Measurements from ENCODE around the gene LRTM2.

Gene LRTM2

DNA sequence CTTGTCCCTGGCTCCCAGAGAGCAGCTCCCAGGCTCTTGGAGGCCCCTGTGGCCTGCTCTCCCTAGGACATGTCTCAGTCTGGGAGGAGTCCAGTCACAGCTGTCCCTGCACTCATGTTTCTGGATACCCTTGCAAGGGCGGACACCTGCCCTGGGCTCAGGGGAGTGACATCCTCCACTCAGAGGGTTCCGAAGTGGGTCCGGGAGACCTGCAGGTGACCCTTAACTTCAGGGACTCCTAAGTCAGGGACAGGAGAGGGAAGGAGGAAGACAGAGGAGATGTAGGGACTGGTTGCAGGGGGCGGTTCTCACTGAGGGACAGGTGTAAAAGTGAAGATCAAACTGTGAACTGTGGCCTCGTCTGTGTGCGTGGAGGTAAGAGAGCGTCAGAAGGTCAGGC lies 60.5 kb downstream of the LRTM2 start:
- TF ChIP-seq, protein P1, sequence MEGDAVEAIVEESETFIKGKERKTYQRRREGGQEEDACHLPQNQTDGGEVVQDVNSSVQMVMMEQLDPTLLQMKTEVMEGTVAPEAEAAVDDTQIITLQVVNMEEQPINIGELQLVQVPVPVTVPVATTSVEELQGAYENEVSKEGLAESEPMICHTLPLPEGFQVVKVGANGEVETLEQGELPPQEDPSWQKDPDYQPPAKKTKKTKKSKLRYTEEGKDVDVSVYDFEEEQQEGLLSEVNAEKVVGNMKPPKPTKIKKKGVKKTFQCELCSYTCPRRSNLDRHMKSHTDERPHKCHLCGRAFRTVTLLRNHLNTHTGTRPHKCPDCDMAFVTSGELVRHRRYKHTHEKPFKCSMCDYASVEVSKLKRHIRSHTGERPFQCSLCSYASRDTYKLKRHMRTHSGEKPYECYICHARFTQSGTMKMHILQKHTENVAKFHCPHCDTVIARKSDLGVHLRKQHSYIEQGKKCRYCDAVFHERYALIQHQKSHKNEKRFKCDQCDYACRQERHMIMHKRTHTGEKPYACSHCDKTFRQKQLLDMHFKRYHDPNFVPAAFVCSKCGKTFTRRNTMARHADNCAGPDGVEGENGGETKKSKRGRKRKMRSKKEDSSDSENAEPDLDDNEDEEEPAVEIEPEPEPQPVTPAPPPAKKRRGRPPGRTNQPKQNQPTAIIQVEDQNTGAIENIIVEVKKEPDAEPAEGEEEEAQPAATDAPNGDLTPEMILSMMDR (conservative IDR thresholded peaks at IDR 0.05; ENCODE audit: control insufficient read depth, insufficient read depth, low read depth, low read length) = no peak
- no peak overlapping the region for H3K4me3 ChIP-seq (ENCODE audit: control insufficient read depth, low read depth, low read length)
- DNase-seq (ENCODE audit: low read depth) = no peak

DNA sequence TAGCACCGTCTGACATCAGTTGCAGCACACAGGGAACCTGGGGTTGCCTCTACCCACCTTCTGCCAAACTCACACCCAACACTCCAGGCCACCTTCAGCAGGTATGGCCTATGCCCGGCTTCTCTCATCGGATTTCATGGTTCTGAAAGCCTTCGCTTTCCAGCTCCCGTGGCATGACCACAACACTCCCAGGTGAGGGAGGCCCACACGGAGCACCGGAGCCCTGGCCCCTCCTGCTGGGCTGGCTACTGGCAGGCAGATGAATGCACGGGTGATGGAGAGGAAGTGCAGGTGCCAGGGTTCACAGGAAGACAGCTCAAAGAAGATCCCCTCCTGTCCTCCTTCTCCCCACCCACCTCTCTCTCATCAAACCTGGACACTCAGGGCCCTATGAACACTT lies 60.9 kb downstream of the LRTM2 start:
- TF ChIP-seq, protein P1 (conservative IDR thresholded peaks at IDR 0.05; ENCODE audit: control insufficient read depth, insufficient read depth, low read depth, low read length) = no peak
- H3K4me3 ChIP-seq (ENCODE audit: control insufficient read depth, low read depth, low read length) = no peak overlapping the region
- no peak for DNase-seq (ENCODE audit: low read depth)

DNA sequence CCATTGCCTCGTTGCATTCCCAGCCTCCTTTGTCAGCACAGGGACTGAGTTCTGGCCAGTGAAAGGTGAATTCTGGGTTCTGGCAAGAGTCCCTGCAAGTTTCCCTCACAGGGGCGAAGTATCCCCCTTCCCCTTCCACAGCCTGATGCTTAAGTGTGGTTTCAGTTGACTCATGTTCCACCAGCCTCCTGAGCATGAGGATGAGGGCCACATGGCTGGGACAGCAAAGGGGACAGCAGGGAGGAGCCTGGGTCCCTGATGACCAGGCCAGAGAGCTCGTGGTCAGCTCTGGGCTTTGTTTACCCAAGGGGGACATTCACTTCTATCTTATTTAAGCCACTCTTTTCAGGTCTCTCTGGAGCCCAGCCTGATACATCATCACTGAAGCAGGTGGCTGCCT lies 61.6 kb downstream of the LRTM2 start:
- DNase-seq (ENCODE audit: low read depth) = no peak
- H3K4me3 ChIP-seq (ENCODE audit: control insufficient read depth, low read depth, low read length) = no peak overlapping the region
- TF ChIP-seq, protein P1 (conservative IDR thresholded peaks at IDR 0.05; ENCODE audit: control insufficient read depth, insufficient read depth, low read depth, low read length) = no peak

DNA sequence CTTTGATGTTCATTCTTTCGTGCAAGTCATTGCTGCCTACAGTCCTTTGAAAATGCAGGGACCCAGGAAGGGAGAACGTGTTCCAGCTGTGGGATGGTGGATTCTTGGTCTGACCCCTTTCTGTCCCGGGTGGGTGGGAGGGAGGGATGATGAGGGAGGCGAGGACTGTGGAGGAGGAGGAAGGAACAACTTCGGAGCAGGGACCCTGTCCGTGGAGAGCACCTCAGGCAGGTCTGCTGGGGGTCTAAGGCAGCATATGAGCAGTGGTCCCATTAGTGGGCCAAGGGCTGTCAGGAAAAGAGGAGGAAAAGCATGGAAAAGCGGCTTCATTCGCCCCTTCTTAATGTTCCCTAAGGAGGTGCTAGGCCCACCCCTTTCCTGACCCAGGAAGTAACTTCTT lies 62.0 kb downstream of the LRTM2 start:
- no peak for DNase-seq (ENCODE audit: low read depth)
- H3K4me3 ChIP-seq (ENCODE audit: control insufficient read depth, low read depth, low read length) = no peak overlapping the region
- TF ChIP-seq, protein P1 (conservative IDR thresholded peaks at IDR 0.05; ENCODE audit: control insufficient read depth, insufficient read depth, low read depth, low read length) = no peak

DNA sequence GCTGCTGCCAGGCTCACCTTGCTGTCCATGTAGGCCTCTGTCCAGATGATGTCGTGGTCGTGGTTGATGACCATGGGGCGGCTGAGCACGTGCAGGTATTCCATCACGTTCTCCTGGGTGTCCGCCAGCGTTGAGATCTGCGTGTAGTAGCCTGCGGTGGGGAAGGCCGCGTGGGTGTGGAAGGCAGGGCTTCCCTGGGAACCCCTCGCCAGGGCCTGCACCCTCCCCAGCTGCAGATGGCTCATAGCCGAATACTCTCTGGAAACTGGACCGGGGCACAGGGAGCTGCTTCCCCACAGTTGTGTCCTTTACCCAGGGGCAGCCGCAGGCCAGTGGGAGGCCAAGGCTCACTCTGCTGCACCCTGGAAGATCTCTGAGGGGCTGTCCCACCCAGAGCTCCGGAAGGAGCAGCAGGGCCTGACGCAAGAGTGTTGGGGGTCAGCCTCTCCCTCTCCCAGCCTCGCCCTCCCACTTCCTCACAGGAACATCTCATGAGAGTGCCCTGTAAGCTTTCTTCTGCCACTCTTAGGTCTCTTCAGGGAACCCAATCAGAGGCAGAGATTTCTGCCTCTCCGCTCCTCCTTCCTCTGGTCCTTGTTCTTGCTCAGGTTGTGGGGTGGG lies 62.6 kb downstream of the LRTM2 start:
- no peak for DNase-seq (ENCODE audit: low read depth)
- no peak overlapping the region for H3K4me3 ChIP-seq (ENCODE audit: control insufficient read depth, low read depth, low read length)
- TF ChIP-seq, protein P1 (conservative IDR thresholded peaks at IDR 0.05; ENCODE audit: control insufficient read depth, insufficient read depth, low read depth, low read length) = no peak

DNA sequence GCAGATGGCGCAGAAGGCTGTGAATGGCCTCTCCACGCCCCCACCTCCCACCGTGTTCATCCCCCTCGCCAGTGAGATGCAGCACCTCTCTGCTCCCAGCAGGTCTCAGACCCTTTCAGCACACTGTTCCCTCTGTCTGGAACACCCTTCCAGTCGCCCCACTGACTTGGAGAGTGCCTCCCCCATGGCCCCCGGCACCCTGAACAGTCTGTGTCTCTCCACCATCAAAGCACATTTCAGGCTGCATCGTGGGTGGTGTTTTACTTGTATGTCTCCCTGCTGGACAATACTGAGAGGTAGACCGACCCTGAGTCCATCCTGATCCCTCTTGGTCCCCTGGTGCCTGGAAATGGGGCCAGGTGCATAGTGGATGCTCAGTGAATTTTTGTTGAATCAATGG lies 63.1 kb downstream of the LRTM2 start:
- DNase-seq (ENCODE audit: low read depth) = no peak
- no peak overlapping the region for H3K4me3 ChIP-seq (ENCODE audit: control insufficient read depth, low read depth, low read length)
- TF ChIP-seq, protein P1 (conservative IDR thresholded peaks at IDR 0.05; ENCODE audit: control insufficient read depth, insufficient read depth, low read depth, low read length) = no peak

DNA sequence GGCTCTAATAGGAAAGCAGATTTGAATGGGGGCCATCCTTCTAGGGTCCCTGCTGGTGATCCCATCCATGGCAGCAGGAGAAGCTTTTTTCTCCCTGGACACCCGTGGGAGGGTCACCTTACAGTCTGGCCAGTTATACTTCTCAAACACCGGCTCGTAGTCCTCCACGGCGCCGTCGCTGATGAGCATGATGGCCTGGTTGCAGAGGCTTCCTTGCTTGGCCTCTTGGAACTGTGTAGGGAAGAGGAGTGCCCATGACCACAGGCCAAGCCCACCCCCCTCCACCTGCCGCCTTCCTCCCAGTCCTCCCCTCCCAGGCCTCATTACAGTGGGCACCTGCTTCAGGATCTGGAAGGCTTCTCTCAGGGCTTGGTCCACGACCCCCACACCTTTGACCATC lies 64.3 kb downstream of the LRTM2 start:
- TF ChIP-seq, protein P1 (conservative IDR thresholded peaks at IDR 0.05; ENCODE audit: control insufficient read depth, insufficient read depth, low read depth, low read length) = no peak
- no peak overlapping the region for H3K4me3 ChIP-seq (ENCODE audit: control insufficient read depth, low read depth, low read length)
- DNase-seq (ENCODE audit: low read depth) = no peak
